Measurements from ENCODE around the gene IGFBP2. TPM values are rescaled to one million over a fixed set of nuclear protein-coding genes. Genes with fewer than 3 reads are reported as not detected.

The IGFBP2 gene
- total and polyA plus RNA-seq, 2 of the 8 experiments (the other 6 are each of a cell fraction or from before 2014, with no cell fraction given) = 326 to 782 TPM

DNA sequence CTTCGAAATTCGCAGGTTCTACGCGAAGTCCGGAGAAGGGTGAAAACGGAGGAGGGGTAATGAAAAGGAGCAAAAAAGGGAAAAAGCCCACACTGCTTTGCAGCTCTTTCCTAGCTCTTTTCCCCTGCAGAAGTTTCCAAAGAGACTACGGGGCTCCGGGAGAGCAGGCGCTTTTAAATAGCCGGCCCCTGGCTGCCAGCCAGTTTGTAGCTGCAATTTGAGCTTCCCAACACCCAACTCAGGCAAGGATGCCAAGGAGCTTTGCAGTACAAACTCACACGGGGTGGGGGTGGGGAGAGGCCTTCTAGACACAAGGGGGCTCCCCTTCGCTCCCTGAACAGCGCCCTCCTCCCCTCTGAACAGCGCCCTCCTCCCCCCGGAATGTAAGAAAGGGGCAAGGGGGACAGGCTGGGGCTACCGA lies 62.2 kb downstream of the IGFBP2 start, which contains the start of gene IGFBP5 (continued):
- TF ChIP-seq, protein P1, sequence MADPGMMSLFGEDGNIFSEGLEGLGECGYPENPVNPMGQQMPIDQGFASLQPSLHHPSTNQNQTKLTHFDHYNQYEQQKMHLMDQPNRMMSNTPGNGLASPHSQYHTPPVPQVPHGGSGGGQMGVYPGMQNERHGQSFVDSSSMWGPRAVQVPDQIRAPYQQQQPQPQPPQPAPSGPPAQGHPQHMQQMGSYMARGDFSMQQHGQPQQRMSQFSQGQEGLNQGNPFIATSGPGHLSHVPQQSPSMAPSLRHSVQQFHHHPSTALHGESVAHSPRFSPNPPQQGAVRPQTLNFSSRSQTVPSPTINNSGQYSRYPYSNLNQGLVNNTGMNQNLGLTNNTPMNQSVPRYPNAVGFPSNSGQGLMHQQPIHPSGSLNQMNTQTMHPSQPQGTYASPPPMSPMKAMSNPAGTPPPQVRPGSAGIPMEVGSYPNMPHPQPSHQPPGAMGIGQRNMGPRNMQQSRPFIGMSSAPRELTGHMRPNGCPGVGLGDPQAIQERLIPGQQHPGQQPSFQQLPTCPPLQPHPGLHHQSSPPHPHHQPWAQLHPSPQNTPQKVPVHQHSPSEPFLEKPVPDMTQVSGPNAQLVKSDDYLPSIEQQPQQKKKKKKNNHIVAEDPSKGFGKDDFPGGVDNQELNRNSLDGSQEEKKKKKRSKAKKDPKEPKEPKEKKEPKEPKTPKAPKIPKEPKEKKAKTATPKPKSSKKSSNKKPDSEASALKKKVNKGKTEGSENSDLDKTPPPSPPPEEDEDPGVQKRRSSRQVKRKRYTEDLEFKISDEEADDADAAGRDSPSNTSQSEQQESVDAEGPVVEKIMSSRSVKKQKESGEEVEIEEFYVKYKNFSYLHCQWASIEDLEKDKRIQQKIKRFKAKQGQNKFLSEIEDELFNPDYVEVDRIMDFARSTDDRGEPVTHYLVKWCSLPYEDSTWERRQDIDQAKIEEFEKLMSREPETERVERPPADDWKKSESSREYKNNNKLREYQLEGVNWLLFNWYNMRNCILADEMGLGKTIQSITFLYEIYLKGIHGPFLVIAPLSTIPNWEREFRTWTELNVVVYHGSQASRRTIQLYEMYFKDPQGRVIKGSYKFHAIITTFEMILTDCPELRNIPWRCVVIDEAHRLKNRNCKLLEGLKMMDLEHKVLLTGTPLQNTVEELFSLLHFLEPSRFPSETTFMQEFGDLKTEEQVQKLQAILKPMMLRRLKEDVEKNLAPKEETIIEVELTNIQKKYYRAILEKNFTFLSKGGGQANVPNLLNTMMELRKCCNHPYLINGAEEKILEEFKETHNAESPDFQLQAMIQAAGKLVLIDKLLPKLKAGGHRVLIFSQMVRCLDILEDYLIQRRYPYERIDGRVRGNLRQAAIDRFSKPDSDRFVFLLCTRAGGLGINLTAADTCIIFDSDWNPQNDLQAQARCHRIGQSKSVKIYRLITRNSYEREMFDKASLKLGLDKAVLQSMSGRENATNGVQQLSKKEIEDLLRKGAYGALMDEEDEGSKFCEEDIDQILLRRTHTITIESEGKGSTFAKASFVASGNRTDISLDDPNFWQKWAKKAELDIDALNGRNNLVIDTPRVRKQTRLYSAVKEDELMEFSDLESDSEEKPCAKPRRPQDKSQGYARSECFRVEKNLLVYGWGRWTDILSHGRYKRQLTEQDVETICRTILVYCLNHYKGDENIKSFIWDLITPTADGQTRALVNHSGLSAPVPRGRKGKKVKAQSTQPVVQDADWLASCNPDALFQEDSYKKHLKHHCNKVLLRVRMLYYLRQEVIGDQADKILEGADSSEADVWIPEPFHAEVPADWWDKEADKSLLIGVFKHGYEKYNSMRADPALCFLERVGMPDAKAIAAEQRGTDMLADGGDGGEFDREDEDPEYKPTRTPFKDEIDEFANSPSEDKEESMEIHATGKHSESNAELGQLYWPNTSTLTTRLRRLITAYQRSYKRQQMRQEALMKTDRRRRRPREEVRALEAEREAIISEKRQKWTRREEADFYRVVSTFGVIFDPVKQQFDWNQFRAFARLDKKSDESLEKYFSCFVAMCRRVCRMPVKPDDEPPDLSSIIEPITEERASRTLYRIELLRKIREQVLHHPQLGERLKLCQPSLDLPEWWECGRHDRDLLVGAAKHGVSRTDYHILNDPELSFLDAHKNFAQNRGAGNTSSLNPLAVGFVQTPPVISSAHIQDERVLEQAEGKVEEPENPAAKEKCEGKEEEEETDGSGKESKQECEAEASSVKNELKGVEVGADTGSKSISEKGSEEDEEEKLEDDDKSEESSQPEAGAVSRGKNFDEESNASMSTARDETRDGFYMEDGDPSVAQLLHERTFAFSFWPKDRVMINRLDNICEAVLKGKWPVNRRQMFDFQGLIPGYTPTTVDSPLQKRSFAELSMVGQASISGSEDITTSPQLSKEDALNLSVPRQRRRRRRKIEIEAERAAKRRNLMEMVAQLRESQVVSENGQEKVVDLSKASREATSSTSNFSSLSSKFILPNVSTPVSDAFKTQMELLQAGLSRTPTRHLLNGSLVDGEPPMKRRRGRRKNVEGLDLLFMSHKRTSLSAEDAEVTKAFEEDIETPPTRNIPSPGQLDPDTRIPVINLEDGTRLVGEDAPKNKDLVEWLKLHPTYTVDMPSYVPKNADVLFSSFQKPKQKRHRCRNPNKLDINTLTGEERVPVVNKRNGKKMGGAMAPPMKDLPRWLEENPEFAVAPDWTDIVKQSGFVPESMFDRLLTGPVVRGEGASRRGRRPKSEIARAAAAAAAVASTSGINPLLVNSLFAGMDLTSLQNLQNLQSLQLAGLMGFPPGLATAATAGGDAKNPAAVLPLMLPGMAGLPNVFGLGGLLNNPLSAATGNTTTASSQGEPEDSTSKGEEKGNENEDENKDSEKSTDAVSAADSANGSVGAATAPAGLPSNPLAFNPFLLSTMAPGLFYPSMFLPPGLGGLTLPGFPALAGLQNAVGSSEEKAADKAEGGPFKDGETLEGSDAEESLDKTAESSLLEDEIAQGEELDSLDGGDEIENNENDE (IDR thresholded peaks at IDR 0.05; ENCODE audit: insufficient replicate concordance, low read length) = no peak
- TF ChIP-seq SIN3A (conservative IDR thresholded peaks at IDR 0.05 in 1 of 2, IDR thresholded peaks at IDR 0.05 in 1 of 2; ENCODE audit: low read depth in 1 of 2, low read length in 2 of 2) = 0 out of 4 replicates have a peak, but pooled peaks of 1 of the 2 experiments have one; percentile 20
- TF ChIP-seq KDM1A (IDR thresholded peaks at IDR 0.05; ENCODE audit: borderline replicate concordance, low read length) = no peak
- no peak for TF ChIP-seq POU5F1 (IDR thresholded peaks at IDR 0.05; ENCODE audit: low read depth, low read length)
- TF ChIP-seq SIRT6 (IDR thresholded peaks at IDR 0.05; ENCODE audit: low read length) = no peak
- no peak for TF ChIP-seq KDM4A (IDR thresholded peaks at IDR 0.05; ENCODE audit: low read depth, low read length, severe bottlenecking)
- TF ChIP-seq, protein P2, sequence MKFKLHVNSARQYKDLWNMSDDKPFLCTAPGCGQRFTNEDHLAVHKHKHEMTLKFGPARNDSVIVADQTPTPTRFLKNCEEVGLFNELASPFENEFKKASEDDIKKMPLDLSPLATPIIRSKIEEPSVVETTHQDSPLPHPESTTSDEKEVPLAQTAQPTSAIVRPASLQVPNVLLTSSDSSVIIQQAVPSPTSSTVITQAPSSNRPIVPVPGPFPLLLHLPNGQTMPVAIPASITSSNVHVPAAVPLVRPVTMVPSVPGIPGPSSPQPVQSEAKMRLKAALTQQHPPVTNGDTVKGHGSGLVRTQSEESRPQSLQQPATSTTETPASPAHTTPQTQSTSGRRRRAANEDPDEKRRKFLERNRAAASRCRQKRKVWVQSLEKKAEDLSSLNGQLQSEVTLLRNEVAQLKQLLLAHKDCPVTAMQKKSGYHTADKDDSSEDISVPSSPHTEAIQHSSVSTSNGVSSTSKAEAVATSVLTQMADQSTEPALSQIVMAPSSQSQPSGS (IDR thresholded peaks at IDR 0.05; ENCODE audit: low read length) = no peak
- no peak for TF ChIP-seq JUN (IDR thresholded peaks at IDR 0.05; ENCODE audit: low read depth, low read length)
- TF ChIP-seq EP300 (IDR thresholded peaks at IDR 0.05; ENCODE audit: borderline replicate concordance in 1 of 2, low read depth in 2 of 2, low read length in 2 of 2) = 0 out of 3 replicates have a peak, but pooled peaks of 1 of the 2 experiments have one; percentile 39

Data from H1 (cell line).